HG03064 (cell line): ENCODE results near the gene ZNRF1.

Experiments used
- ATAC-seq: cut with Tn5 transposase; IDR thresholded peaks from one replicate; pipeline ENCODE4 v1.9.1; 2021; ENCODE audit warnings: low read depth; ENCODE audit not compliant: unreplicated experiment

Gene ZNRF1

DNA sequence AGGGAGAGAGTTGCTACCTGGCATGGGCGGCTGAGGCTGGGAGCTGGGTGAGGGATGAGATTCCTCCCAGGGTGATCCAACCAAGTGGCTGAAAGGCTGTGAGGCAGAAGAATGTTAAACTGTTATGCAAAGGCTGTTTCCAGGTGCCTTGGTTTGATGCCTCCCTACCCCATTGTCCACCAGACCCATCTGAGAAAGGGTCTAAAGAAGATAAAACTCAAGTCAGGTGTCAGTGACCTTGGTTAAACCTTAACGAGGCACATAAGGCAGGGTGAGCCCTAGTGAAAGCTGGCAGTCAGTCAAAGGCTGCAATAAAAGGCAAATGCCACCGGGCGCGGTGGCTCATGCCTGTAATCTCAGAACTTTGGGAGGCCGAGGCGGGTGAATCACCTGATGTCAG is 94.0 kb downstream of the ZNRF1 start:
- no peak for ATAC-seq

DNA sequence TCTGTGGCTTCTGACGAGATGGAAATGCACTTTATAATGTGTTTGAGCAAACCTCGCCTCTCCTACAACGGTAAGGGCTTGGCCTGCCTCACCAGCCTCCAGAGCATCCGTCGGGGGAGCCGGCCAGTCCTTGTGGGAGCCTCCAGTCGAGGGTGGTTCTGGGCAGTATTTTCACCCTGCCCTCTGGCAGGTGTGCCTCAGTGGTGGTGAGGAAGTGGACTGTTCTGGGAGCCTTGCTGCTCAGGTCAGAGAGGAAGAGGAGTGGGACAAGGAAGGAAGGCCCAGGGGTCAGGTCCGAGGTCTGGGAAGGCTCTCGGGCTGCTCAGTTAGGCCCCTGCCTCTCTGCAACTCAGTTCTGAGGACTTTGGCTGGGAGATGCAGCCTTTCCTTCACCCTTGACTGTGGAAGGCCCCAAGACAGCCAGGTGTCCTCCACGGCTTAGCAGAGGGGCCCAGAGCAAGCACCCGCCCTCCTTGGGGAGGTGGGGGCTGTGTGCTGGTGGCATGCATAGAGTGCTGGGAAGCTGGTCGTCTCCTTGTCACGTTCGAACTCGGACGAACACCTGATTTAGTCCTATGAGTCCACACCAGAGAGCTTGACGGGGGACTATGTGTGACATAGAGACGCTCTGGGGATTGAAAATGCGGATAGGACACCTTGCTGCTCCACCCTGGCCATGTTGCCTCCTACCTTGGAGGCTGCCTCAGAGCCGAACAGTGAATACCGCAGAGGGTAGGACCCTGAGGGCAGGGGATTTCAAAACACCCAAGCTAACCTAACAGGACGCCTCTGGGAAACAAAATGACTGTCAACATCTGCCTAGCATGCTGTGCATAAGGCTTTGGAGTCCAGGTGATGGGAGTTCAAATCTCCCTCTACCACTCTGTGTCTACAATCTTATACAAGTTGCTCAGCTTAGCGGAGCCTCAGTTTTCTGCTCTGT is 95.0 kb downstream of the ZNRF1 start:
- no peak for ATAC-seq

DNA sequence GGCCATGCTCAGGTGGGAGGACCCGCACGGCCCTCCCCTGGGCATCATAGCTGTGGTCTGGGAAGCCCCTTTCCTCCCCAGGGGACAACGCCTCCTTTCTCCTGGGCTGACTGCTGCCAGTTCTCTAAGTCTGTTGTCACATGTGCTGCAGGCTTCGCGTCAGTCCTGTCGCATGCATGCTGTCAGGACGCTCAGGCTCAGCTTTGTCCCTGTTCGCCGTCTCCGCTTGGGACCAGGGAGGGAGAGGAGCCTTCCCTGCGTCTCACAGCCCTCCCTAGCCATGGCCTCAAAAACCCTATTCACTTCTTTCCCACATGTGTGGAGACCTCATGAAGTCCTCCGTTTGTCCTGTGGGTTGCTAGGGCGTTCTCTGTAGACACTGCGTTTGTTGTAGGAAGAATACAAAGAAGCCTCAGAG is 96.4 kb downstream of the ZNRF1 start:
- no peak for ATAC-seq

DNA sequence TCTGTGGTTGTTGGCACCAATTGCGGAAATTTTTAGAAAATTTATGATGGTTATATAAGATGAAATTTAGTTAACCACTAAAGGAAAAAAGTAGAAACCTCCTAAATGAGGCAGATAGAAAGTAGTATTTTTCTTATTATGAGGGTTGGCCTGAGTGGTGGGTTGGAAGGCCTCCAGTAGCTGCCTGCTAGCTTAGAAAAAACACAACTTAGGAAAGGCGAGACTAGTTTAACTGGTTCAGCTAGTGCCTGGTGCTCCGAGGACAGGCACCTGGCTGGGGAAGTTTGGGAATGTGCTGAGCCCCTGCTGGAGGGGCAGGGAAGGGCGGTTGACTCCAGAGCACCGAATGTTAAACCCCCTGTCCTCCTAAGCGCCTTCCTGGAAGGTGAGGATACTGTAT is 97.8 kb downstream of the ZNRF1 start:
- ATAC-seq: no peak

DNA sequence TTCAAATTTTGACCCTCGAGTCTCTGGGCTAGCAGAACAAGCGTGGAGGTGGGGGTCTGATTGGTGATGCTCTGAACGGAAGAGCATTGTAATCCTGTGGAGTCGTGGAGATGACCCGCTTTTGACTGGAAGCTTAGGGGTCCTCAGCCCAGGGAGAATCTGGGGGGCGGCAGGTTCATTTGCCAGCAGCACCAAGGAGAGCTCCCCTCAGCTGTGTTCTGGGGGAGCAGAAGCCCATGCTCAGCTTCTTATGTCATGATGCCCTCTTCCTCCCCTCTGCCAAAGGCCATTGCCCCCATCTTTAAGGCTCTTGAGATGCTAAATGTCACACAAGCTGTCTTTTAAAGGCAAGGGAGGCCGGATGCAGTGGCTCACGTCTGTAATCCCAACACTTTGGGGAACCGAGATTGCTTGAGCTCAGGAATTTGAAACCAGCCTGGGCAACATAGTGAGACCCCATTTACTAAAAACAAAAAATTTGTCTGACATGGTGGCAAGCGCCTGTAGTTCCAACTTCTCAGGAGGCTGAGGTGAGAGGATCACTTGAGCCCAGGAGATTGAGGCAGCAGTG is 98.5 kb downstream of the ZNRF1 start:
- ATAC-seq: no peak

DNA sequence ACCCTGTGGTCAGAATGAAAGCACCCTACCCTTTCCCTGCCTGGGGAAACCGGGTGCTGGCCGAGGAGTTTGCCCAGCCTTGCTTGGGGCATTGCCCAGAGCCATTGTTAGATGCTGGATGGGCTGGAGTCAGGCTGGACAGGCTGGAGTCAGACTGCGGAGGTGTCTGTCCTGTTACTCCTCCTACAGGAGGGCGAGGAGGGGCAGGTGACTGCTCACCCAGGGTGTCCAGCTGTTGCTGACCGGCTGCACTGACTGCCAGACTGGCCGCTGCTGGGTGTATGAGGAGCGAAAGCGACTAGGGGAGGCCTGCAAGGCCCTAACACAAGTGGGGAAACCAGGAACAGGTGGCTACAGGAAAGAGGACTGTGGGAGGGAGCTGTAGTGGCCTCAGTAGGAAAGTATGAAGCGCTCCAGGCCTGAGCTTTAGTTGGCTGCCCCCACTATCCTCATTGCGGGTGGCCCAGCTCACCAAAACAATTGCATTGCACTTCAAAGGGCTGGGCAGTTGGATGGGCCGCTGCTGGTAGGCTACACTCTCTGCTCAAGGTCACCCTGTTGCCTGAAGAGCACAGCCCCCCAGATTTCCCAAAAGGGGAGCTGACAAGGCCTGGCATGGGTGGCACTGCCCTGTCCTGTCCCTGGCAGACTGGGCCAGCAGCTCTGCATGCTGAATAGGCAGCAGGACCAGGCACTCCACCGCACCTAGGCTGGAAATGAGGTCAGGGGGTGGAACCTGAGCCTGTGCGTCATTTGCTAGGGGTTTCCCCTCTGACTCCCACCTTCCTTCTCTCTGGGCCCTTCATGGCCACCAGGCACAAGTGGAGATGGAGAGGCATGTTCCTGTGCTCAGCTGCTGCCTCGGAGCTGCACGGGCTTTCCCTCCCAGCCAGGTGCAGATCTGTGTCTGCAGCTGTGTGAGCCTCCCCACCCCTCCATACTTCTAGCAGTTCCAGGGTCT is 99.4 kb downstream of the ZNRF1 start:
- ATAC-seq: no peak

DNA sequence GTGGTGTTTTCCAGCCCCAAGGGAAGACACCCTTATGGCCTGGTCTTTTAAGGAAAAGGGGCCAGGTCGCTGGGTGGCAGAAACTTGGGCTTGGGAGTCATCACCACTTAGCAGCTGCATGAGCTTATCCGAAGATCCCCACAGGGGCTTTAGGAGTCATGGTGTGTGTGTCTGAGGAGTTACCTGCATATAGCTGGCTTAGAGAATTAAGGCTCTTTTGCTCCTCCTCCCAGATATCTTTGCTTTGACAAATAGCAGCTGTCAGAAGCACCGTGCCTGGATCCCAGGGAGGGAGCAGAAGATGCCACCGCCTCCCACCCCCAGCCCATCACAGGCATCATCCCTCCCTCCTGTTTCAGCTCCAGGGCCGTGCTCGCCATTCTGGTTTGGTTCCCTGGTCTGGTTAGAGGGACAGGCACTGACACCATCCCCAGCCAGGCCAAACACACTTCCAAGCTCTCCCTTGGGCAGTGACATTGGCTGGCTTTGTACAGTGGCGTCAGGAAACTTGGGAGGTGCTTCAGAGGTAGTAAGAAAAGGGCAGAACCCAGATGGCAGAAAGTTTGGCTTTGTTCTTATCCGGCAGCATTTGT is 100.3 kb downstream of the ZNRF1 start:
- no peak for ATAC-seq

DNA sequence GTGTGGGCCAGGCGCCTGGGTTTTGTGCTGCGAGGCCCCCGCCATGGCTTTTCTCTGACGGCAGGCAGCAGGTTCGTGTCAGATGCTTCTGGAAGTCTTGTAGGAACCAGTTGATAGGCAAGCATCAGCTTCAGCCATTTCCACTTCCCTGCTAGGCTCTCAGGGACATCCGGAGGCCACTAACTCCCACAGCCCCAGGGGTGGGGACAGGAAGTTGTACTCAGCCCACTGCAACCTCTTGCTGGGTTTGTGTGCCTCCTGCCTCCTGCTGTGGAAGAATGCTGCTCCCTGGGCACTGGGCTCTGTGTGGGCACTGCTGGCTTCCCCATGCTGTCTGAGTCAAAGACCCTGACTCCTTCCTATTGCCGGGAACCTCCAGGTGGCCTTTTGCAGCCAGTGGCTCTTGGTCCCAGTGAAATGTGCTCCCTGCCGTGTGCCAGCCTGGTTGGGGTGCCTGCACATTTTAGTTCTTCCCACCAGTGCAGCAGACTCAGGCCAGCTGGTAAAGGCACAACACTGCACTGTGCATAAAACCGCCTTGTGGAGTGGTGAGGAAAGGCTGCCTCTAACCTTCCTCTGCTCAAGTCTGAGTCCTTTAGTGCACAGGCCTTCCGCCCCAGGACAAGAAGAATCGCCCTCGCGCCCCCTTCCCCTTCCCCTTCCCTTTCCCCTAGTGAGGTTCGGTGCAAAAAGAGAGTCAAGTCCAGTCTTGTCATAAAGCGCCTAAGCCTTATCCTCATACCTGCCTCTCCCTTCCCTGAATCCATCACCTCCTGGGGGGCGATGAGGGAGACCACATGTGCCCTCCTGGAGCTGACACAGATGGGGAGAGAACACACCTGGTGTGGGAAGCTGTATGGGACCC is 101.1 kb downstream of the ZNRF1 start:
- peak; percentile 68 for ATAC-seq

DNA sequence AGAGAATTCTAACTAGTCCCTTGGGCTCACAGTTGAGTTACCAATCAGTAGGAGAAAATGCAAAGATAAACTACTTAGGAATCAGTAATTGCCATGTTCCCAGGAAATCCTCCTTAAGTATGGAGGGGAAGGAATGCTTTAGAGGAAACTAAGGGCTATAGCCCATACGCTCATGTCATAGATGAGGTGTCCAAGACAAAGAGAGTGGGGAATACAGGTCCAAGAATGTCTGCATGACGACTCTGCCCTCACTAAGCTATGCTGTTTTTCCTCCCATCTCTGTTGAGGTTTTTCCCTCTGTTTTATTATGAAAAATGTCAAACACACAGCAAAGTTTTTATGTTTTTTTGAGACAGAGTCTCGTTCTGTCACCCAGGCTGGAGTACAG is 101.8 kb downstream of the ZNRF1 start:
- ATAC-seq: no peak

DNA sequence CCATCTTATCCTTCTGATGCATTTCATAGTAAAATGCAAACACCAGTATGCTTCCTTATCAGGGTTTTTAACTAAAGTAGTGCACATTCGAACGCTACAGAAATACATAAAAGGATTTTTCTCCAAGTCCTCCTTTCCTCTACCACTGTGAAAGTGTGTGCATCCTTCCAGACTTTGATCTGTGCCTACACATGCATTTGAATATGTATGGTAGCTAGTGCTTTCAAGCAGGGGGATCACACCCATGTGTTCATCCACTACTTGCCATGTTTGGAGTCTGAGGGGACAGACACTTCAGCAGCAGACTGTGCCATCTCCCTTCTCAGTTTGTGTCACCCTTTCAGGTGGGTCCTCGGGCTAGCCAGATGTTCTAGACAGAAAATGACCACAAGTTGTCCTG is 102.8 kb downstream of the ZNRF1 start:
- ATAC-seq: no peak

DNA sequence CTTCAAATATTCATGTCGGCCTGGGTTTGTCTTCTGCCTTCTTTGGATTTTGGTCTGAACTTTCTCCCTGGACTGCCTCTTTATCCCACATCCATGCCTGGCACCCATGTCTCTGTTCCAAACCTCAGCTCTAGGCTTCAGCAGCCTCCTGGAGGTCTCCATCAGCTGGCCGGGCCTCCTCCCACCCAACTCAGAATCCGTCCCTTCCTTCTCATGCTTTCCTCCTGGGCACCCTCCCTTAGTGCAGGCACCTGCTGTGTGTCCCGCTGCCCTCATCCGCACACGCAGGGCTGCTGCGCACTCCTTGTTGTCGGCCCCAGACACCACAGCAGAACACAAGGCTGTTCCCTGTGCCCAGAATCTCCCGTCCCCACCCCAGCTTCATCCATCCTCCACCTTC is 103.8 kb downstream of the ZNRF1 start:
- ATAC-seq: no peak

DNA sequence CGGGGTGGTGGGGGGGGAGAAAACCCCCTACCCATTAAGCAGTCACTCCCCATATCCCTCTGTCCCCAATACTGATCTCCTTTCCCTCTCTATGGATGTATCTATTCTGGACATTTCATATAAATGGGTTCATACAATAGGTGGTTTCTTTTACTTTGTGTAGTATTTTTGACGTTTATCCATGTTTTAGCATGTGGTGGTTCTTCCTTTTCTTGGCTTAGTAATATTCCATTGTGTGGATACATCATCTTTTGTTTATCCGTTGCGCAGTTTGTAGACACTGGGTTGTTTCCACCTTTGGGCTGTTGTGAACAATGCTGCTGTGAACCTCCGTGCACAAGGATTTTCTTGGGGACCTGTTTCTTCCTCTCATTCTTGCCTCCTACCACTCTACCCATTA is 105.2 kb downstream of the ZNRF1 start:
- no peak for ATAC-seq

DNA sequence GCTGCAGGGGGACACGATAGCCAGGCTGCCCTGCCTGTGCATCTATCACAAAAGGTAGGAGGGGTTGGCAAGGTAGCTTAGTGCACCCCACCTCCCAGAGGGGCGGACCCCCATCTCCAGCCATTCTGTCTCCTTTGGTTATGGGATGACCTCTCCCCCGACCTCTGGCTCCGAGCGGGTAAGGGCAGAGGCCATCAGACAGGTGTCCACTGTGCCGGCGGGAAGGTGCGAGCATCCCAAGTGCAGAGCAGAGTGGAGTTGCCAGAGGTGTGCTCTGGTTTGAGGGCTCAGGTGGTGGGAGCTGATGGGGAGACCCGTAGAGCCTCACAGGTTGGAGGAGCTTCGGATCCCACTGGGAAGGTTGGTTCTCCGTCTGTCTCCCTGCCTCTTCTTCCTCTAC is 106.0 kb downstream of the ZNRF1 start:
- no peak for ATAC-seq

DNA sequence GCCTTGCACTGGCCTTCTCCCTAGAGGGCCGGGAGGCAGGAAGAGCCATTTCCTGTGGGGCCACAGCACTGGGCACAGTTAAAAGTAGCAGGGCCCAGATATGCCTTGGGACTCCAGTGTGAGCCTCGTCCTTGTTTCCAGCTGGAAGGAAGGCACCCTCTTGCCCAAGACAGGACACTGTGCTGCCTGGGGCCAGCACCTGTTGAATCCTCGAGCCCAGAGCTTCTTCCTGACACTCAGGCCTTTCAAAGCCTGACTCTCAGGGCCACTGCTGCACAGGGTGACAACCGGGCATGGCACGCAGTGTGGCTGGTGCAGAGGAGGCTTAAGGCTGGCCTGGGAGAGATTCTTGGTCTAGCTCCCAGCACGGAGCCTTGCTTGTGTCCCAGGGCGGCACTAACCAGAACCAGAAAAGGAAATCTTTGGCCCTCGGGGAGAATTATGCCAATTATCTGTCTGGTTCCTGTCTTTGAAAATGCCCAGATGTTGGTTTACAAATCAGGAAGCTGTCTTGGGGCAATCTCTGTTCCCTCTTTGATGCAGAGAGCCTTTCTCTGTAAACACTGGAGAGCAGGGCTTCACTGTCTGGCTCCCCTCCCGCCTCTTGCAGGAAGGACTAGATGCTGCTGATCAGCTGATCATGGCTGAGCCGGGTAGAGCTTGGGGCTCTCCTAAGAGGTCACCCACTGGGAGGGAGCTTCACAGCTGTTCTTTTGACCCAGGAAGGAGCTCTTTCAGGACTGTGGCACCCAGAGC is 106.7 kb downstream of the ZNRF1 start:
- ATAC-seq: no peak

DNA sequence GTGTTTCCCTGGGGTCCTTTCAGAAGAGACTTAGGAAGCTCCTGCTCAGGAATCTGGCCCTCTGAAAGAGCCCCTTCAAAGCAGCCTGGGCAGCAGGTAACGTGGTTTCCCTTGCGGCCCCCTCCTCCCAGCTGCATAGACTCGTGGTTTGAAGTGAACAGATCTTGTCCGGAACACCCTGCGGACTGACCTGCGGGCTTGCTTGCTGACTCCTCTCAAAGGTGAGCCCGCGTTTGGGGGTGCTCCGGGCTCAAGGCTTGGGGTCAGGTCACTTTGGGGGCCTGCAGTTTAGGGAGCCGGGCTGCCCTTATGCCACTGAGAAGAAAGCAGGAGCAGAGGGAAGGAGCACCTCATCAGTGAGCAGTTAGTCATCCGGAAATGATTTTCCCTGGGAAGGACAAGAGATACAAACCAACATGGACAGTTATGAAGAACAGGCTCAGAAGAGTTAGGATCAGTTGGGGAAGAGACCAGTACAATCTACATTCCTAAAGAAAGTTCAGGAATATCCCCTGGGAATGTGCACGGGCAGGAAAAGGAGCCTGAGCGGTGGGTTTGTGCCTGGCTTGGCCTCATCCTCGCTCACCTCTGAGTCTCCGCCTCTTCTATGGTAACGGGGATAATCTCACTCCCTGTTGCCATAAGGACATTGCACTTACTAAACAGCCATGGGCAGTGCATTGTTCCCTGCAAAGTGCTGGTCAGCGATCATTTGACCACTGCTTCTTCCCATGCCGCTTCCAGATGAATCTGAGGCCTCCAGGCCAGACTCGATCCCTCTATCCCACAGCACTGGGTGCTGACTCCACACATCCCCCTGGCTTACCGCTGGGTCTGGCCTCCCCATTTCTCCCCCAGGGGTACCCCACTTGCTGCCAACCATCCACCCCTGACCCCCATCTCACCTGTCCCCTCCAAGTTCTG is 107.8 kb downstream of the ZNRF1 start:
- no peak for ATAC-seq

DNA sequence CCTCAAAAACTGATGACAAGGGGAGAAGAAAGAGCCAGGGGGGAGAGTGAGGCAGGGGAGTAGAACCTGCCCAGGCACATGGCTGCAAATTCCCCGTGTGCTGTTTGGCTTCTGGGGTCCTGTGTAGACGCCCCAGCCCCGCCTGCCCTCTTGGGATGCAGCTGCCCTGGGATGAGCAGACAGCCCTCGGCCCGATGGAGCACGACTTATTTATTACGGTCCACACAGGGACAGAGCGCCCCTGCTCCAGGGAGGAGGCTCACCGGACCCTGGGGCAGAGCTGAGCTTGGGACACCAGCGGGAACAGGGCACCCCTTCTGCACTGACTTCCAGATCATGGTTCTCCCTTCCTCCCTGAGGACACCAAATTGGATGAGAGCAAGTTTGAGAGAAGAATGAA is 108.7 kb downstream of the ZNRF1 start:
- no peak for ATAC-seq

DNA sequence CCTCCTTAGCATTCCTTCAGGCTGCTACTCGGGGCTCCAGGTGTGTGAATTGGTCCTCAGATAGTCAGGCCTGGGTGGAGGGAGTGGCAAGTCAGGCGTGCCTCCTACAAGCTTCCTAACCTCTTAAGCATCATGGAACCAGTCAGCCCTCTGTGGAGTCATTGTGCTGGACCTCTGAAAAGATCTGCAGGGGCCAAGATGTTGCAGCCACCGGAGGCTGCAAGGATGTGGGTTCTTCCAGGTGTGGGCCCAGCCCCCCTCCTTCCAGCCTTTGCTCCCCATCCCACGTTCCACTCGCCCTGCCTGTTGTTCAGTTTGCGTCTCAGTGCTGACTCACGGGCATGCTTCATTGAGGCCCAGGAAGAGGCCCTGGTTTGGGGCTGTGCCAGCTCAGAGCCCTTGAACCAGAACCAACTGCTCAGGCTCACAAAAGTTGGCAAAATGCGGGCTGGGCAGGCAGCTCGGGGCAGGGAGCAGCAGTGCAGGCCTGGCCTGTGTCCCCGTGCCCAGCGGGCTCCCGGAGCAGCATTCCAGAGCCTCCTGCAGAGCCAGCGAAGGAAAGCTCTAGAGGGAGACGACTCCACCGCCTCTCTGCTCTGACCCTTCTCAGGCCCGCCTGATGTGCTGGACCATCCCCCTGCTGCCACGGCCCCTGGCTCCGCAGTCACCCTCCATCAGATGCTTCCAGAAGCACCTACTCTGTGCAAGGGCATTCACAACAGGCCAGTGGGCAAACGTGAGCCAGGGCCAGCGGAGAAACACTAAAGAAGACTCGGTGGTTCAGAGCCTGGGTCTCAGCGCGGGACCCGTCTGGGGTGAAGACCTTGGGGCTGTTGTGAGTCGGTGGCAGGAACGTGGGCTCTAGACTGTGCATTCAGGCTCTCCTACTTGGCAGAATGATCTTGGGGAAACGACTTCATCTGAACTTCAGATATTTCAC is 110.2 kb downstream of the ZNRF1 start:
- ATAC-seq: peak; percentile 36
